SH-SY5Y (cell line): Measurements from ENCODE around the gene LTF.

Experiments used
- GATA2 ChIP-seq: IDR thresholded peaks from 2 replicates; pipeline ENCODE4 v1.6.1; 2011; ENCODE audit warnings: mild to moderate bottlenecking, low read depth, low read length
- GATA3 ChIP-seq: IDR thresholded peaks from 2 replicates; pipeline ENCODE4 v1.6.1; 2011; ENCODE audit warnings: low read depth, mild to moderate bottlenecking, low read length, moderate library complexity

GRCh38 chr3:46470831-46471230 is 6.1 kb upstream of the LTF start:
- TF ChIP-seq GATA2 (no peak), GATA3 (no peak)
